Activated T-helper 2 cell treated with anti-CD3 and anti-CD28 coated beads, Interferon-gamma antibody, Interleukin-2, Interleukin-4, amounts not matched to agents 10 μg/mL and 5 μg/mL and 100 μg/mL, durations not matched to agents 14 hours and 24 hours and 36 hours (primary cell): ENCODE measurements around the gene FAM98A. TPM values are rescaled to one million over a fixed set of nuclear protein-coding genes. Genes with fewer than 3 reads are reported as not detected.

Source experiments
- DNase-seq: peaks from one replicate; pipeline ENCODE4 v3.0.0; 2021; ENCODE audit warnings: low spot score
- H3K27ac Mint-ChIP-seq: one replicate; pipeline ENCODE4 v1.8.0; 2021; ENCODE audit warnings: mixed read lengths
- H3K27me3 Mint-ChIP-seq: one replicate; pipeline ENCODE4 v1.8.0; 2021; ENCODE audit warnings: low read depth, mixed read lengths
- H3K36me3 Mint-ChIP-seq: one replicate; pipeline ENCODE4 v1.8.0; 2021; ENCODE audit warnings: low read depth, mixed read lengths
- H3K4me1 Mint-ChIP-seq: one replicate; pipeline ENCODE4 v1.8.0; 2021; ENCODE audit warnings: low read depth, mixed read lengths
- H3K4me3 Mint-ChIP-seq: one replicate; pipeline ENCODE4 v1.8.0; 2021; ENCODE audit warnings: low read depth, mild to moderate bottlenecking, moderate library complexity, mixed read lengths
- H3K9me3 Mint-ChIP-seq: one replicate; pipeline ENCODE4 v1.8.0; 2021; ENCODE audit warnings: mixed read lengths
- intact Hi-C: fragments of 100-400 bp; cut with micrococcal nuclease; formaldehyde crosslinking; loops from one replicate; pipeline ENCODE4 v1.15.1; 2023
- total RNA-seq: library from RNA; stranded (reverse); gene quantifications from 2 replicates; pipeline ENCODE4 v1.2.3, GENCODE V29; 2022

The FAM98A gene
- total RNA-seq, 1 donor from 2014 or later = 62.7 TPM

DNA sequence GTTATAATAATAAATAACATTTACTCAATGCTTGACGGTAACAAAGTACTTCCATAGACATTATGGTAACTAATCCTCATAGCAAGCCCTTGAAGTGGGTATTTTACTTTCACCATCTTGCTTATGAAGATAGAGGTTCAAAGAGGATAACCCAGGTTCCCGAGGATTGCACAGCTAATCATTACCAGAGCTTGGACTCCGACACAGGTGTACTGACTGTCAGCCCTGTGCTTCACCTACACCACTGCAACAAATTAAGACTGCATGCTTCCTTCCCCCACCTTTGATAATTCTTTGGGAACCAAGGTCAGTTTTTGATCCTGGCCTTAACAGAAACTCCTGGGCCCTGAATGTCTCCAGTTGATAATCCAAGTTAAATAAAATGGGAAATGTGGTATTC is 48.9 kb downstream of the FAM98A start:
- Mint-ChIP-seq H3K27ac (no peak overlapping the region), H3K27me3 (no peaks in the 10 kb centered on the region), H3K4me1 (peaks cover 4% of the 10 kb centered on the region), H3K4me3 (no peak overlapping the region), H3K9me3 (no peaks in the 10 kb centered on the region), H3K36me3 (peaks cover 3% of the 10 kb centered on the region)
- intact Hi-C loops = no loop called here
- DNase-seq = no peak

DNA sequence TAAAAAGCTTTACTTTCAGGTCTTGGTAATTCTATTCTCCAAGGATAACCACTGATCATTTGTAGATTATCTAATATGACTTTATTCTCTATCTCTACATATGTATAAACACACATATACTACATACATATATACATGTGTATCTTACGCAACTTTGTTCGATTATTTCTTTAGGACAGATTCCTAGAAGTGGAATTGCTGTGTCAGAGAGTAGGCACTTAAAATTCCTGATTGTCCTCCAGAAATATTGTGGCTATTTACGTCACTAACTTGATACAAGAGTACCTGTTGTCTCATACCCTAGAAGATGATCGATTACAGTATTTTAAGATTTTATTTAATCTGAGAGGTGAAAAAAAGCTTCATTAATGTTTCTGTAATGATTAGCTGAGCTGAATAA is 57.9 kb downstream of the FAM98A start:
- no peak overlapping the region for H3K4me3 Mint-ChIP-seq

DNA sequence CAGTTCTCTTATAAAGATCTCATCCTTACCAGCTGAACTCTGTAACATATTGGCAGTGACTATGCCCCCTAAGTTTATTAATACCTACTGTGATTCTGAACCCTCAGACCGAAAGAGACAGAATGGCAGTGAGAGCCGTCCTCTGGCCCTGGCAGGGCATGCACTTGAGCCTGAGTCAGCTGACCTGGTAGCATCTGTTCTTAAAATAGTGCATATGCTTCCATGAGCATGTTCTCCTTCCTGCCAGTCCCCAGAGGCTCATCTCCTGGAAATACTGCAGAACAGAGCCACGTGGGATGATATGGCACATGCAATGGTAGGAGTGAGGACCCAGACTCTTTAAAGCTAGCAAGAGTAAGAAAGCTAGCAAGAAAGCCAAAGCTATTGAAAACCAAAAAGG is 63.7 kb downstream of the FAM98A start:
- H3K9me3 Mint-ChIP-seq = no peaks in the 10 kb centered on the region

More for the DNA sequence above, 57.9 kb downstream of the FAM98A start:
- H3K36me3 Mint-ChIP-seq = peaks cover 10% of the 10 kb centered on the region
- H3K27me3 Mint-ChIP-seq = no peaks in the 10 kb centered on the region
- no peaks in the 10 kb centered on the region for H3K4me1 Mint-ChIP-seq
- H3K9me3 Mint-ChIP-seq = no peaks in the 10 kb centered on the region
- H3K27ac Mint-ChIP-seq = no peak overlapping the region
- DNase-seq = no peak
- intact Hi-C loops = no loop called here

More for the DNA sequence above, 63.7 kb downstream of the FAM98A start:
- Mint-ChIP-seq H3K27me3 (no peaks in the 10 kb centered on the region), H3K36me3 (peaks cover 3% of the 10 kb centered on the region), H3K27ac (no peak overlapping the region), H3K4me3 (no peak overlapping the region), H3K4me1 (no peaks in the 10 kb centered on the region)
- no peak for DNase-seq
- intact Hi-C loops = no loop called here

Other genes starting within 250 kb of the FAM98A start
- 1.5 and 2.5 TPM in 2 replicates for gene RASGRP3, start 122.7 kb downstream of the FAM98A start, total RNA-seq